HepG2 (cell line): ENCODE measurements around the gene DNMT3B. TPM values are rescaled to one million over a fixed set of nuclear protein-coding genes. Genes with fewer than 3 reads are reported as not detected.

Source experiments
- ARNTL ChIP-seq: sonication (generic); formaldehyde crosslinking; IDR thresholded peaks from 2 replicates; pipeline ENCODE4 v1.4.0; 2020; ENCODE audit warnings: mild to moderate bottlenecking, missing genetic modification reagents
- CHCHD3 ChIP-seq: sonication (generic); formaldehyde crosslinking; IDR thresholded peaks from 2 replicates; pipeline ENCODE4 v1.8.0; 2022; ENCODE audit warnings: mild to moderate bottlenecking, missing genetic modification reagents, moderate library complexity
- ELF3 ChIP-seq: IDR thresholded peaks from 2 replicates; pipeline ENCODE4 v1.6.1; 2016; ENCODE audit warnings: missing genetic modification reagents, missing compliant biosample characterization
- FUBP1 ChIP-seq: sonication (generic); formaldehyde crosslinking; IDR thresholded peaks from 2 replicates; pipeline ENCODE4 v1.5.1; 2020; ENCODE audit warnings: missing genetic modification reagents, mild to moderate bottlenecking, borderline replicate concordance
- HHEX ChIP-seq: IDR thresholded peaks from 2 replicates; pipeline ENCODE4 v1.6.1; 2016; ENCODE audit warnings: control low read depth
- RNF2 ChIP-seq: fragments of 450-650 bp; conservative IDR thresholded peaks from 2 replicates; pipeline ENCODE4 v1.6.1; 2016; ENCODE audit warnings: low read depth
- SMYD3 ChIP-seq: sonication (generic); formaldehyde crosslinking; IDR thresholded peaks from 2 replicates; pipeline ENCODE4 v1.8.1; 2023; ENCODE audit warnings: mild to moderate bottlenecking, missing genetic modification reagents
- SP5 ChIP-seq: IDR thresholded peaks from 2 replicates; pipeline ENCODE4 v1.6.1; 2016; ENCODE audit warnings: low read depth, borderline replicate concordance
- THAP8 ChIP-seq: sonication (generic); formaldehyde crosslinking; IDR thresholded peaks from 2 replicates; pipeline ENCODE4 v1.5.1; 2020; ENCODE audit warnings: missing genetic modification reagents, mild to moderate bottlenecking, borderline replicate concordance
- ZBED4 ChIP-seq: sonication (generic); formaldehyde crosslinking; IDR thresholded peaks from 2 replicates; pipeline ENCODE4 v1.4.0; 2020; ENCODE audit warnings: missing genetic modification reagents, borderline replicate concordance
- ZKSCAN5 ChIP-seq: sonication (generic); formaldehyde crosslinking; IDR thresholded peaks from 2 replicates; pipeline ENCODE4 v1.5.1; 2020; ENCODE audit warnings: mild to moderate bottlenecking, missing genetic modification reagents
- ZNF343 ChIP-seq: sonication (generic); formaldehyde crosslinking; IDR thresholded peaks from 2 replicates; pipeline ENCODE4 v1.4.0; 2020; ENCODE audit warnings: mild to moderate bottlenecking, missing genetic modification reagents
- ZNF383 ChIP-seq: sonication (generic); formaldehyde crosslinking; IDR thresholded peaks from 2 replicates; pipeline ENCODE4 v1.4.0; 2020; ENCODE audit warnings: missing genetic modification reagents, mild to moderate bottlenecking, borderline replicate concordance
- ZNF484 ChIP-seq: sonication (generic); formaldehyde crosslinking; IDR thresholded peaks from 2 replicates; pipeline ENCODE4 v1.5.1; 2020; ENCODE audit warnings: mild to moderate bottlenecking, low read depth, missing genetic modification reagents, borderline replicate concordance
- ZNF792 ChIP-seq: IDR thresholded peaks from 2 replicates; pipeline ENCODE4 v1.6.1; 2016
- ZSCAN22 ChIP-seq: sonication (generic); formaldehyde crosslinking; IDR thresholded peaks from 2 replicates; pipeline ENCODE4 v1.4.0; 2020; ENCODE audit warnings: mild to moderate bottlenecking, missing genetic modification reagents
- polyA plus RNA-seq, 8 experiments: library from polyadenylated mRNA; depleted of rRNA in 3 of 8; stranded (reverse) in 7 of 8; unstranded in 1 of 8; fragments of >200 nt; fragmentation: Illumina TruSeq in 4 of 8; extraction: Trizol in 4 of 8; gene quantifications; 2 replicates each; pipeline versions ENCODE4 v1.2.1 to v1.2.3, GENCODE V29; 2011 to 2016; ENCODE audit warnings: low read depth in 4 of 8, missing spikeins in 1 of 8, mixed read lengths in 1 of 8; ENCODE audit not compliant: insufficient read depth in 1 of 8
- total RNA-seq, 5 experiments: library from RNA; depleted of rRNA; stranded (reverse); fragments of >200 nt; fragmentation: Illumina TruSeq; extraction: Trizol; gene quantifications; 2 replicates each; pipeline ENCODE4 v1.2.3, GENCODE V29; 2016; ENCODE audit warnings: low read depth in 1 of 5
- TF ChIP-seq, protein P1 (sequence below): sonication (generic); formaldehyde crosslinking; IDR thresholded peaks from 2 replicates; pipeline ENCODE4 v1.5.0; 2020; ENCODE audit warnings: mild to moderate bottlenecking, missing genetic modification reagents, borderline replicate concordance
- TF ChIP-seq, protein P2 (sequence below): sonication (generic); formaldehyde crosslinking; IDR thresholded peaks from 2 replicates; pipeline ENCODE4 v1.4.0; 2020; ENCODE audit warnings: missing genetic modification reagents, borderline replicate concordance
- TF ChIP-seq, protein P3 (sequence below): sonication (generic); formaldehyde crosslinking; IDR thresholded peaks from 2 replicates; pipeline ENCODE4 v1.8.0; 2022; ENCODE audit warnings: missing genetic modification reagents, mild to moderate bottlenecking, borderline replicate concordance

DNMT3B gene
- total and polyA plus RNA-seq, 2 of the 13 experiments (the other 11 are each of a cell fraction or from before 2014, with no cell fraction given): 3.8 to 13.9 TPM

GRCh38 chr20:32731882-32732266, 30.3 kb upstream of the DNMT3B start (continued):
- TF ChIP-seq, protein P1, sequence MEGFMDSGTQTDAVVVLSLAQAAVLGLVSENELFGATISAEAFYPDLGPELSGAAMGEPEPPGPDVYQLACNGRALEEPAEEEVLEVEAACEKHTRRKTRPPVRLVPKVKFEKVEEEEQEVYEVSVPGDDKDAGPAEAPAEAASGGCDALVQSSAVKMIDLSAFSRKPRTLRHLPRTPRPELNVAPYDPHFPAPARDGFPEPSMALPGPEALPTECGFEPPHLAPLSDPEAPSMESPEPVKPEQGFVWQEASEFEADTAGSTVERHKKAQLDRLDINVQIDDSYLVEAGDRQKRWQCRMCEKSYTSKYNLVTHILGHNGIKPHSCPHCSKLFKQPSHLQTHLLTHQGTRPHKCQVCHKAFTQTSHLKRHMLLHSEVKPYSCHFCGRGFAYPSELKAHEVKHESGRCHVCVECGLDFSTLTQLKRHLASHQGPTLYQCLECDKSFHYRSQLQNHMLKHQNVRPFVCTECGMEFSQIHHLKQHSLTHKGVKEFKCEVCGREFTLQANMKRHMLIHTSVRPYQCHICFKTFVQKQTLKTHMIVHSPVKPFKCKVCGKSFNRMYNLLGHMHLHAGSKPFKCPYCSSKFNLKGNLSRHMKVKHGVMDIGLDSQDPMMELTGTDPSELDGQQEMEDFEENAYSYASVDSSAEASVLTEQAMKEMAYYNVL (CRISPR knock-in tag): no peak
- TF ChIP-seq HHEX (CRISPR knock-in tag) (no peak), RNF2 (no peak), ZNF343 (CRISPR knock-in tag) (no peak), ZBED4 (CRISPR knock-in tag) (no peak), SP5 (CRISPR knock-in tag) (no peak), ELF3 (peak; percentile 60; the same call in 1 of the 2 replicates), ZNF484 (CRISPR knock-in tag) (no peak), ZKSCAN5 (CRISPR knock-in tag) (no peak), ZSCAN22 (CRISPR knock-in tag) (no peak), FUBP1 (CRISPR knock-in tag) (no peak), ZNF792 (CRISPR knock-in tag) (no peak), SMYD3 (CRISPR knock-in tag) (no peak), CHCHD3 (CRISPR knock-in tag) (no peak), ZNF383 (CRISPR knock-in tag) (no peak), ARNTL (CRISPR knock-in tag) (no peak), THAP8 (CRISPR knock-in tag) (no peak)
- TF ChIP-seq, protein P2, sequence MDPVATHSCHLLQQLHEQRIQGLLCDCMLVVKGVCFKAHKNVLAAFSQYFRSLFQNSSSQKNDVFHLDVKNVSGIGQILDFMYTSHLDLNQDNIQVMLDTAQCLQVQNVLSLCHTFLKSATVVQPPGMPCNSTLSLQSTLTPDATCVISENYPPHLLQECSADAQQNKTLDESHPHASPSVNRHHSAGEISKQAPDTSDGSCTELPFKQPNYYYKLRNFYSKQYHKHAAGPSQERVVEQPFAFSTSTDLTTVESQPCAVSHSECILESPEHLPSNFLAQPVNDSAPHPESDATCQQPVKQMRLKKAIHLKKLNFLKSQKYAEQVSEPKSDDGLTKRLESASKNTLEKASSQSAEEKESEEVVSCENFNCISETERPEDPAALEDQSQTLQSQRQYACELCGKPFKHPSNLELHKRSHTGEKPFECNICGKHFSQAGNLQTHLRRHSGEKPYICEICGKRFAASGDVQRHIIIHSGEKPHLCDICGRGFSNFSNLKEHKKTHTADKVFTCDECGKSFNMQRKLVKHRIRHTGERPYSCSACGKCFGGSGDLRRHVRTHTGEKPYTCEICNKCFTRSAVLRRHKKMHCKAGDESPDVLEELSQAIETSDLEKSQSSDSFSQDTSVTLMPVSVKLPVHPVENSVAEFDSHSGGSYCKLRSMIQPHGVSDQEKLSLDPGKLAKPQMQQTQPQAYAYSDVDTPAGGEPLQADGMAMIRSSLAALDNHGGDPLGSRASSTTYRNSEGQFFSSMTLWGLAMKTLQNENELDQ: no peak
- TF ChIP-seq, protein P3, sequence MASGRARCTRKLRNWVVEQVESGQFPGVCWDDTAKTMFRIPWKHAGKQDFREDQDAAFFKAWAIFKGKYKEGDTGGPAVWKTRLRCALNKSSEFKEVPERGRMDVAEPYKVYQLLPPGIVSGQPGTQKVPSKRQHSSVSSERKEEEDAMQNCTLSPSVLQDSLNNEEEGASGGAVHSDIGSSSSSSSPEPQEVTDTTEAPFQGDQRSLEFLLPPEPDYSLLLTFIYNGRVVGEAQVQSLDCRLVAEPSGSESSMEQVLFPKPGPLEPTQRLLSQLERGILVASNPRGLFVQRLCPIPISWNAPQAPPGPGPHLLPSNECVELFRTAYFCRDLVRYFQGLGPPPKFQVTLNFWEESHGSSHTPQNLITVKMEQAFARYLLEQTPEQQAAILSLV (CRISPR knock-in tag): no peak
